GM12864 (cell line): ENCODE measurements around the gene BCHE.

Source experiments
- DNase-seq: peaks from one replicate; pipeline ENCODE4 v3.0.0-alpha.2; 2011; ENCODE audit warnings: low read depth
- H3K4me3 ChIP-seq: 2 replicates; pipeline ENCODE4 v1.5.1; 2011; ENCODE audit warnings: mild to moderate bottlenecking, low read depth, low read length, control low read depth
- CTCF ChIP-seq: IDR thresholded peaks from 2 replicates; pipeline ENCODE4 v1.5.1; 2011; ENCODE audit warnings: low read depth, mild to moderate bottlenecking, moderate library complexity, low read length, control low read depth, inconsistent platforms; ENCODE audit errors: missing control alignments

BCHE gene

DNA sequence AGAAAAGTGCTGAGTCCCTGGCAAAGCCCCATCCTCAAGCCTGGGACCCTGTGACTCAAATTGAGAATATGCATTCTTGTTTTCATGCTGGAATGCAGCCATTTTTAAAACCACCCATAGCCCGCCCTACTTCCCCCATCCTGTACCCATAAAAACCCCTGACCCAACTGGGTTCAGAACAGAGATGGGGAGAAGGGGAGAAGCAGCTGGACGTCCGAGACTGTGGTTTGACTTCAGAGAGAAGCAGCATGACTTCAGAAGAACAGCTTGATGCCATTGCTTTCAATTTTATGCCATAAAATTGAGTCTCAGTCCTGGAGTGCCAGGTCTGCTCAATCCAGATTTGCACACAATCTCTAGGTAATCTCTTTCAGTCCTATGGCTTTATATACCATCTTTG lies 78.2 kb downstream of the BCHE start:
- no peak for DNase-seq
- H3K4me3 ChIP-seq, result no peak overlapping the region
- TF ChIP-seq CTCF, result no peak

DNA sequence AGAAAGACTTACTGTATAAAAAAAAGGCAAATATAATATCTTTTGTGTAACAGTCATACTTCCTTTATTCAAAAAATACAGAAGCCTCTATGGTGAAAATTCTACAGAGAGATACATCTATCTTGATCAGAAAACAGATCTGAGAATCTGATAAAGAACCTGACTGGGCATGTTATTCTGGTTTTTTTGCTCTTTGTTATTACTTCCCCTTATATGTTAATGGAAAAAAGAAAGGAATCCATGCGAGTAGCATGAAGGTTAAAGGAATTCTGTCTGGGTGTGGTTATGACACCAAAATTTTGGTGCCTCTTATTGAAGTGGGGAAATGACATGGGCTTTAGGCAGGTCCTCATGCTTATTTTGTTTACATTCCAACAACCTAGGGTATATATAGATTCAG lies 81.7 kb downstream of the BCHE start:
- no peak overlapping the region for H3K4me3 ChIP-seq
- DNase-seq, result no peak
- no peak for TF ChIP-seq CTCF

GRCh38 chr3:165754219-165755007 lies 82.8 kb downstream of the BCHE start:
- no peak for TF ChIP-seq CTCF
- DNase-seq, result no peak
- H3K4me3 ChIP-seq, result no peak overlapping the region

DNA sequence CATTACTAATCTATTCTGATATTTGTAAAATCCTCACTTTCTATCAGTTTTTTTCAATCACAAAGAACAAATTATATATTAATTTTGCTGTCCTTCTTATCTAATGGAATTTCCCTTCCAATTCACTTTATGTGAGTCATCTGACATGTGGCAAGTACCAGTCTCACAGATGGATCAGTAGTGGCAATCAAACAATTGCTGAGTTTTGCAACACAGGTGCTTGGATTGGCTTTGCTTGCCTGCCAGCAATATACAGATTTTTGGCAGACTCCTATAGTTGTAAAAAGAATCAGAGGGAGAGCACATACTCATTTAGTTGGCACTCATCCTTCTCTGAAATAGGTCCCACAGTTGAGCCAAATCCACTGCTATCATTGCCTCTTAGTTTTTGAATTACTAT lies 83.7 kb downstream of the BCHE start:
- H3K4me3 ChIP-seq, result no peak overlapping the region
- TF ChIP-seq CTCF, result no peak
- DNase-seq, result no peak

GRCh38 chr3:165751637-165752036 lies 85.6 kb downstream of the BCHE start:
- no peak for DNase-seq
- TF ChIP-seq CTCF, result no peak
- no peak overlapping the region for H3K4me3 ChIP-seq

- no peak for TF ChIP-seq CTCF
- no peak for DNase-seq
- H3K4me3 ChIP-seq, result no peak overlapping the region
Observed at GRCh38 chr3:165749821-165750220, 87.4 kb downstream of the BCHE start.

GRCh38 chr3:165749241-165749640 lies 88.0 kb downstream of the BCHE start:
- TF ChIP-seq CTCF, result no peak
- no peak for DNase-seq
- H3K4me3 ChIP-seq, result no peak overlapping the region
